GM12878 (cell line): ENCODE measurements around the gene COL18A1.

Experiments used
- DPF2 ChIP-seq: fragments of 450-650 bp; IDR thresholded peaks from 2 replicates; pipeline ENCODE4 v1.6.1; 2017; ENCODE audit warnings: mild to moderate bottlenecking
- FOXK2 ChIP-seq: fragments of 450-650 bp; IDR thresholded peaks from 2 replicates; pipeline ENCODE4 v1.6.1; 2017; ENCODE audit warnings: mild to moderate bottlenecking, moderate library complexity
- POLR2AphosphoS5 ChIP-seq: IDR thresholded peaks from 2 replicates; pipeline ENCODE4 v1.6.1; 2011; ENCODE audit warnings: mild to moderate bottlenecking, low read length, inconsistent platforms
- SPI1 ChIP-seq: IDR thresholded peaks from 2 replicates; pipeline ENCODE4 v1.6.1; 2011; ENCODE audit warnings: low read depth, mild to moderate bottlenecking, low read length, moderate library complexity, borderline replicate concordance; ENCODE audit not compliant: insufficient read depth
- TF ChIP-seq, protein P1 (sequence below), 3 experiments: IDR thresholded peaks in 2 of 3; conservative IDR thresholded peaks in 1 of 3; 2 replicates each; pipeline ENCODE4 v1.5.1; 2011; ENCODE audit warnings: low read depth in 3 of 3, low read length in 3 of 3, mild to moderate bottlenecking in 3 of 3, control low read depth in 2 of 3, moderate library complexity in 2 of 3, inconsistent platforms in 1 of 3, mixed read lengths in 1 of 3; ENCODE audit not compliant: control insufficient read depth in 2 of 3, insufficient read depth in 1 of 3; ENCODE audit errors: extremely low read depth in 1 of 3
- TF ChIP-seq, protein P2 (sequence below): IDR thresholded peaks from 2 replicates; pipeline ENCODE4 v1.6.1; 2012; ENCODE audit warnings: low read length, inconsistent platforms

- TF ChIP-seq, protein P1, sequence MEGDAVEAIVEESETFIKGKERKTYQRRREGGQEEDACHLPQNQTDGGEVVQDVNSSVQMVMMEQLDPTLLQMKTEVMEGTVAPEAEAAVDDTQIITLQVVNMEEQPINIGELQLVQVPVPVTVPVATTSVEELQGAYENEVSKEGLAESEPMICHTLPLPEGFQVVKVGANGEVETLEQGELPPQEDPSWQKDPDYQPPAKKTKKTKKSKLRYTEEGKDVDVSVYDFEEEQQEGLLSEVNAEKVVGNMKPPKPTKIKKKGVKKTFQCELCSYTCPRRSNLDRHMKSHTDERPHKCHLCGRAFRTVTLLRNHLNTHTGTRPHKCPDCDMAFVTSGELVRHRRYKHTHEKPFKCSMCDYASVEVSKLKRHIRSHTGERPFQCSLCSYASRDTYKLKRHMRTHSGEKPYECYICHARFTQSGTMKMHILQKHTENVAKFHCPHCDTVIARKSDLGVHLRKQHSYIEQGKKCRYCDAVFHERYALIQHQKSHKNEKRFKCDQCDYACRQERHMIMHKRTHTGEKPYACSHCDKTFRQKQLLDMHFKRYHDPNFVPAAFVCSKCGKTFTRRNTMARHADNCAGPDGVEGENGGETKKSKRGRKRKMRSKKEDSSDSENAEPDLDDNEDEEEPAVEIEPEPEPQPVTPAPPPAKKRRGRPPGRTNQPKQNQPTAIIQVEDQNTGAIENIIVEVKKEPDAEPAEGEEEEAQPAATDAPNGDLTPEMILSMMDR (IDR thresholded peaks at IDR 0.05 in 2 of 3, conservative IDR thresholded peaks at IDR 0.05 in 1 of 3; ENCODE audit: control insufficient read depth in 2 of 3, extremely low read depth in 1 of 3, insufficient read depth in 1 of 3, low read depth in 3 of 3, low read length in 3 of 3), result no peak
- TF ChIP-seq FOXK2, result no peak
- TF ChIP-seq POLR2AphosphoS5, result no peak
- no peak for TF ChIP-seq DPF2
- no peak for TF ChIP-seq SPI1
- TF ChIP-seq, protein P2, sequence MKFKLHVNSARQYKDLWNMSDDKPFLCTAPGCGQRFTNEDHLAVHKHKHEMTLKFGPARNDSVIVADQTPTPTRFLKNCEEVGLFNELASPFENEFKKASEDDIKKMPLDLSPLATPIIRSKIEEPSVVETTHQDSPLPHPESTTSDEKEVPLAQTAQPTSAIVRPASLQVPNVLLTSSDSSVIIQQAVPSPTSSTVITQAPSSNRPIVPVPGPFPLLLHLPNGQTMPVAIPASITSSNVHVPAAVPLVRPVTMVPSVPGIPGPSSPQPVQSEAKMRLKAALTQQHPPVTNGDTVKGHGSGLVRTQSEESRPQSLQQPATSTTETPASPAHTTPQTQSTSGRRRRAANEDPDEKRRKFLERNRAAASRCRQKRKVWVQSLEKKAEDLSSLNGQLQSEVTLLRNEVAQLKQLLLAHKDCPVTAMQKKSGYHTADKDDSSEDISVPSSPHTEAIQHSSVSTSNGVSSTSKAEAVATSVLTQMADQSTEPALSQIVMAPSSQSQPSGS, result no peak
Measured at GRCh38 chr21:45403133-45403824, 1.7 kb upstream of the COL18A1 start.
